NCI-H2171 (cell line): ENCODE measurements around the gene EIF2AK2.

Source experiments
- DNase-seq: peaks from one replicate; lab custom pipeline; 2025; lab: John Stamatoyannopoulos, UW

EIF2AK2 gene

GRCh38 chr2:37168217-37168981 is 11.6 kb upstream of the EIF2AK2 start:
- DNase-seq, result peak; percentile 1

- no peak for DNase-seq
Measured at GRCh38 chr2:37167636-37168180, 10.9 kb upstream of the EIF2AK2 start.

- no peak for DNase-seq
Measured at GRCh38 chr2:37164757-37165156, 8.0 kb upstream of the EIF2AK2 start.

DNA sequence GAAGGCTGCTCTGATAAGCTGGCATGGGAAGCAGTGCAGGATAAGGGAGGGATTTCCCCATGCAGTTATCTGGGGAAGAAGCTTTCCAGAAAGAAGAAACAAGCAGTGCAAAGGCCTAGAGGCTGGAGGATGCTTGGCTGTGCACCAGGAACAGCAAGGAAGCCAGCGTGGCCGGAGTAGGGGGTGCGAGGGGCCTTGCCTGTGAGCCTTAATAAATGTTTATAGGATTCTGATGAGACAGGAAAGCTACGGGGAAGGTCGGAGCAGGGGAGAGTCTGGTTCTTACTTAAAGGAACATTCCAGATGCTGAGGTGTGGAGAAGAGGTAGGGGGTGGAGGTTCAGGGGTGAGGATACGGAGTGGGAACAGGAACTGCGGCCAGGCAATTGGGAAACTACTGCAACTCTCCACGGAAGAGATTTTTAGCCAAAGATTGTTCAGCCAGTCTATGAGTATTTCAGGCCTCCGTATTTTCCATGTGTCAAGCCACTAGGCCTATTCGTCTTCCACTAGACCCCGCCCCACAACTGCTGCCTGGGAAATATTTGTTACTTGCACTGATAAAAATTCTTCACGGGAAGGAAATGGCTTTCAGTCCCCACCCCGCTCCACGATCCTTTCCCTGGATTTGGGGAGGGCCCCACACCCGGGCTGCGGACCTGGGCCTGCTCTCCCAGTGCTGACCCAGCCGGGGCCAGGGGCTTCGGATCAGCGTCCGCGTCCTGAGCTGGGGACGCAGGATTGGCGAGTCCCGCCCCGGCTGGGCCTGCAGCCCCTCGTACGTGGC is 516 bp downstream of the EIF2AK2 start:
- peak; percentile 36 for DNase-seq

DNA sequence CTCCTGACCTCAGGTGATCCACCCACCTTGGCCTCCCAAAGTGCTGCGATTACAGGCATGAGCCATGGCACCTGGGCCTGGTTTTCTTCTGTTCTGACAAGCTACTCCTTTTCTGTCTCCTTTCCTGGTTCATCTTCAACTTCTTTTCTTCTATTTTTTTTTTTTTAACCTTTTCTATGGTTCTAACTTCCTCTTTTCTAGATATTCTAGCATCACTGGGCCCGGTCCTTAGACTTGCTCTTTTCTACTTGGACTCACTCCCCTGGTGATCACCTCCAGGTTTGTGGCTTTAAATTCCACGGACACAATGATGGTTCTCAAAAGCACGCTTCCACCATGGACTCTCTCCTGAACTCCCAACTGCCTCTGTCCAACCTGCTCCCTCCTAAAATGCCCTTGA is 2.0 kb downstream of the EIF2AK2 start:
- DNase-seq, result no peak

DNA sequence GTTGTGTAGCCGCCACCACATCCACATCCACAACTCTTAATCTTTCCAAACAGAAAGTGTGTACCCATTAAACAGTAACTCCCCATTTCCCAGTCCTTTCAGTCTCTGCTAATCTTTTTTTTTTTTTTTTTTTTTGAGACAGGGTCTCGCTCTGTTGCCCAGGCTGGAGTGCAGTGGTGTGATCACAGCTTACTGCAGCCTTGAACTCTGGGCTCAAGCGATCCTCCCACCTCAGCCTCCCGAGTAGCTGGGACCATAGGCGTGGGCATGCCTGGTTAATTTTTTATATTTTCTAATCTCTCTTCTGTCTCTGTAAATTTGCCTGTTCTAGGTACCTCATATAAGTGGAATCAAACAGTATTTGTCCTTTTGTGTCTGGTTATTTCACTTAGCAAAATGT is 3.6 kb downstream of the EIF2AK2 start:
- no peak for DNase-seq

GRCh38 chr2:37149626-37150322 is 7.0 kb downstream of the EIF2AK2 start:
- DNase-seq, result no peak

- DNase-seq, result no peak
Measured at GRCh38 chr2:37148325-37148724, 8.5 kb downstream of the EIF2AK2 start.

- no peak for DNase-seq
Measured at GRCh38 chr2:37146062-37146461, 10.7 kb downstream of the EIF2AK2 start.

- no peak for DNase-seq
Measured at GRCh38 chr2:37143974-37144373, 12.8 kb downstream of the EIF2AK2 start.

DNA sequence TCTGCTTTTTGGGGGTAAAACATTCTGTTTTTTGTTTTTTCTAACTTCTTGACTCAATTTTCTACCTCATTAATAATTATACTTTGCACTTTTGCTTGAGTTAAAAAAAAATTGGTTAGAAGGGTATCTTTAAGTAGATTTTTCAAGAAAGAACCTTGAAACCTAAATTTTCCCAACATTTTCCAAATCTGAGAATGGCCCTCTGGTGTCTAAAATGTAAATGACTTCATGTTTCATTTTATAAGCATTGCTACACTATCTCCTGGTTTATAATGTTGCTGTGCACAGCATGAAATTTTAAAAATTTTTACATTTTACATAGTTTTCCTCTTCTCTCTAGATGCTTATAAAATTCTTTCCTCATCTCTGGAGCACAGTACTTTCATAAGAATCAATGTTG is 14.2 kb downstream of the EIF2AK2 start:
- no peak for DNase-seq

DNA sequence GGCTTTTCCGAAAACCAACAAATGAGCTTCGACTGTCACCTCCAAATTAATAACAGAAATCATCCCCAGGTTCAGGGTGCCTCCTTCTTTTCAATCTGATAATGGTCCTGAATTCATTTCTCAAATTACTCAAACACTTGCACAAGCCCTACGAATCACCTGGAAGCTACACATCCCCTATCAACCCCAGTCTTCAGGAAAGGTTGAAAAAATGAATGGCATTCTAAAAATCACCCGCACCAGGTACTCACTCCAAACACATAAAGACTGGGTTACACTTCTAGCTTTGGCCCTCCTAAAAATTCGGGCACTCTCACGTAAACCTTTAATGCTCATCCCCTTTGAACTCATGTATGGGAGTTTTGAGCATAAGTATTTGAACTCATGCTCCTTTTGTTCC is 23.9 kb downstream of the EIF2AK2 start:
- DNase-seq, result no peak

GRCh38 chr2:37125416-37125815 is 31.4 kb downstream of the EIF2AK2 start:
- DNase-seq, result no peak

- DNase-seq, result no peak
Measured at GRCh38 chr2:37119157-37119556, 37.6 kb downstream of the EIF2AK2 start.

- DNase-seq, result no peak
Measured at GRCh38 chr2:37117566-37117965, 39.2 kb downstream of the EIF2AK2 start.

DNA sequence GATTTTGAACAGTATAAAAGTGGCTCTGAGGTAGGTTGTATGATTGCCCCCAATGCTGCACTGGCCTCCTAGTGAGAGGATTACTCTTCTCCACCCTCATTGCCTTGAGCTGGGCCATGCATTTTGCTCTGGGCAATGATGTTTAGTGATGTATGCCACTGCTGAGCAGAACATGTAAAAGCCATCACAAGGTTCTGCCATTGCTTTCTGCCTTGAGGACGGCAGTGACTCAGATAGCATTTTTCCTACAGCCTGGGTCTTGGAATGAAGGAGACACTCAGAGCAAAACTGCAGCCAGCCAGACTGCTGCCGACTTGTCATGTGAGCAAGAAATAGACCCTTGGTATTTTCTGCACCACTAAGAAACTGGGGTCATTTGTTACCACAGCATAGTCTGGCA is 44.8 kb downstream of the EIF2AK2 start:
- no peak for DNase-seq

DNA sequence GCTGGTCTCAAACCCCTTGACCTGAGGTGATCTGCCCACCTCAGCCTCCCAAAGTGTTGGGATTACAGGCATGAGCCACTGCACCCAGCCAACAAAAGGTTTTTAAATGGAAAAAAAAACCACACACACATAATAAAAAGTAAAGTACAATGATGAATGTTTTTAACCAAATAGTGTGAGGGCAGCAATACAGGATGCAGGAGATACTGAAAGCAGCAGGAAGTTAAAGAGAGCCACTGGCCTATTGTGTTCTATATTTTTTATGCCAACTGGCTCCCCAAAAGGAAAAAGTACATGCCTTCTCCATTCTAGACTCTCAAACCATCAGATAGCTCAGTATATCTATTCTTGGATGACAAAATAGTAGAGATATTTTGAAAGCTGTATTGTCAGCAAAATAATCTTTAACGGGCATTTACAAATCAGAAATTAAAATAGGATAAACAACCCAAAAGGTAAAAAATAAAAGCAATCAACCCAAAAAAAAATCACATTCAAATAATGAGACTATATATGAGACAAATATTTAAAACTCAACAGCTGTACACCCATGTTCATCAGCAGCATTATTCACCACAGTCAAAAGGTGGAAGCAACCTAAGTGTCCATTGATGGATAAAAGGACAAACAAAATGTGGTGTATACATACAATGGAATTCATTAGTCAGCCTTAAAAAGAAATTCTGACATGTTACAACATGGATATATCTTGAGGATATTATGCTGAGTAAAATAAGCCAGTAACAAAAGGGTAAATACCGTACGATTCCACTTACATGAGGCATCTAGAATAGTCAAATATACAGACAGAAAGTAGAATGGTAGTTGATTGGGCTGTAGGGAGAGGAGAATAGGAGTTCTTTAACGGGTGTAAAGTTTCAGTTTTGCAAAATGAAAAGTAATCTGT is 46.2 kb downstream of the EIF2AK2 start:
- no peak for DNase-seq

DNA sequence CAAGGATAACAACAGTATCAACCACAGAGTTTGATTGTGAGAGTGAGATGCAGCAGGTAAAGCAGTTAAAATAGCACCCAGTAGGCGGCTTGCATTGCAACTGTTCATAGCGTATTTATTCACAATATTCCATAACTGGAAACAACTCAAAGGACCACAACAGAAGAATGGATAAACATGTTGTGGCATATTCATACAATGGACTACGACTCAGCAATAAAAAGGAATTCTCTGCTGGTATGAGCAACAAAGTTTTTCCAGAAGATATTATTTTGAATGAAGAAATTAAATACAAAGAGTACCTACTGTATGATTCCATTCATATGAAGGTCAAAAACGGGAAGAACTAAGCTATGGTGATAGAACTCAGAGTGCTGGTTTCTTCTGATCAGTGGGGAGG is 47.3 kb downstream of the EIF2AK2 start:
- DNase-seq, result no peak

DNA sequence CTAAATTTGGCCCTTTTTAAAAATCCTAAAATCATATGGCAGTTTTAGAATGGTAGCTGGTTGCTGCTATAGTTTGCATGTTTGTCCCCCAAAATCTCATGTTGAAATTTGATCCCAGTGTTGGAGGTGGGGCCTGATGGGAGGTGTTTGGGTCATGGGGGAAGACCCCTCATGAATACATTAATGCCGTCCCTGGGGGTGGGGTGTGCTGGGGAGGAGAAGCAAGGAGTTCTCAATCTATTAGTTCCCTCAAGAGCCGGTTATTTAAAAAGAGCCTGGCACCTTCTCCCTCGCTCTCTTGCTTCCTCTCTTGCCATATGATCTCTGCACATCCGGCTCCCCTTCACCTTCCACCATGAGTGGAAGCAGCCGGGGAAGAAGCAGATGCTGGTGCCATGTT is 51.6 kb downstream of the EIF2AK2 start:
- no peak for DNase-seq

DNA sequence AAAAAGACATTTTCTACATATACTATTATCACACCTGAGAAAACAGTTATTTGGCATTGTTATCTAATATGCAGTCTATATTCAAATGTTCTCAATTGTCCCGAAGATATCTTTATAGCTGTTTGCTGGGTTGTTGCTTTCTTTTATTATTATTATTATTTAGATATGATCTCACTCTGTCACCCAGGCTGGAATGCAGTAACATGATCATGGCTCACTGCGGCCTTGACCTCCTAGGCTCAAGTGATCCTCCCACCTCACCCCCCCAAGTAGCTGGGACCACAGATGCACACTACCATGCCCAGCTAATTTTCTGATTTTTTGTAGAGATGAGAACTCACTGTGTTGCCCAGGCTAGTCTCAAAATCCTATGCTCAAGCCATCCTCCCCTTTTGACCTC is 52.6 kb downstream of the EIF2AK2 start:
- no peak for DNase-seq

- DNase-seq, result no peak
Measured at GRCh38 chr2:37102588-37102987, 54.2 kb downstream of the EIF2AK2 start.

GRCh38 chr2:37100054-37100453 is 56.7 kb downstream of the EIF2AK2 start:
- DNase-seq, result no peak
